Caco-2 (cell line): ENCODE results near the gene ZG16. TPM values are rescaled to one million over a fixed set of nuclear protein-coding genes. Genes with fewer than 3 reads are reported as not detected.
"Not testable (repeated sequence)": the region's sequence is repeated elsewhere in the genome, so short reads cannot be mapped to it uniquely, and the experiment has no call there.

Experiments
- BruUV-seq: library from RNA; stranded (reverse); fragments of 400-500 nt; replicated peaks from 2 replicates; lab custom pipeline; 2021; lab: Mats Ljungman, UMichigan
- CTCF ChIA-PET: fragments of 300-600 bp; sonication (Branson Sonifier 250); formaldehyde crosslinking; loops from one replicate; lab custom pipeline; 2022; ENCODE audit warnings: antibody characterized with exemption; lab: Charles Lee
- POLR2A ChIA-PET: fragments of 300-600 bp; sonication (Branson Sonifier 250); formaldehyde crosslinking; loops from one replicate; lab custom pipeline; 2022; ENCODE audit warnings: antibody characterized with exemption; lab: Charles Lee
- DNase-seq, 2 experiments: peaks; one replicate each; pipeline versions ENCODE4 v3.0.0 to v3.0.0-alpha.2; 2020 to 2022
- H3K27me3 ChIP-seq: replicated peaks from 2 replicates; pipeline ENCODE4 v1.6.0; 2011; ENCODE audit warnings: low read length; ENCODE audit not compliant: control insufficient read depth, insufficient read depth
- H3K36me3 ChIP-seq: 2 replicates; pipeline ENCODE4 v1.5.1; 2011; ENCODE audit warnings: low read length; ENCODE audit not compliant: control insufficient read depth, insufficient read depth
- H3K4me1 ChIP-seq: fragments of 250-450 bp; sonication (Bioruptor Pico); 2 replicates; pipeline ENCODE4 v1.5.1; 2020; ENCODE audit warnings: mild to moderate bottlenecking
- H3K4me3 ChIP-seq: 2 replicates; pipeline ENCODE4 v1.5.1; 2011; ENCODE audit warnings: low read depth, mild to moderate bottlenecking, control low read depth, low read length
- H3K9me3 ChIP-seq: fragments of 250-450 bp; sonication (Bioruptor Pico); 2 replicates; pipeline ENCODE4 v1.5.1; 2020; ENCODE audit warnings: mild to moderate bottlenecking, moderate library complexity
- H3K27ac Mint-ChIP-seq: one replicate; pipeline ENCODE4 v1.8.0; 2022; ENCODE audit warnings: mixed read lengths; ENCODE audit not compliant: unreplicated experiment
- H3K27me3 Mint-ChIP-seq: one replicate; pipeline ENCODE4 v1.8.0; 2022; ENCODE audit warnings: mixed read lengths; ENCODE audit not compliant: insufficient read depth, unreplicated experiment
- H3K36me3 Mint-ChIP-seq: one replicate; pipeline ENCODE4 v1.8.0; 2022; ENCODE audit warnings: mild to moderate bottlenecking, mixed read lengths; ENCODE audit not compliant: insufficient read depth, unreplicated experiment
- H3K4me1 Mint-ChIP-seq: one replicate; pipeline ENCODE4 v1.8.0; 2022; ENCODE audit warnings: low read depth, mixed read lengths; ENCODE audit not compliant: unreplicated experiment
- H3K4me3 Mint-ChIP-seq: one replicate; pipeline ENCODE4 v1.8.0; 2022; ENCODE audit warnings: mild to moderate bottlenecking, moderate library complexity, mixed read lengths; ENCODE audit not compliant: unreplicated experiment
- H3K9me3 Mint-ChIP-seq: one replicate; pipeline ENCODE4 v1.8.0; 2022; ENCODE audit warnings: mixed read lengths; ENCODE audit not compliant: unreplicated experiment
- intact Hi-C: fragments of 100-400 bp; cut with micrococcal nuclease; formaldehyde crosslinking; loops from one replicate; pipeline ENCODE4 v1.10.0; 2022; ENCODE audit not compliant: unreplicated experiment
- total RNA-seq: library from RNA; stranded (reverse); gene quantifications from 2 replicates; pipeline ENCODE4 v1.2.3, GENCODE V29; 2022
- TF ChIP-seq, protein P1 (sequence below), 2 experiments: fragments of 200-600 bp in 1 of 2; IDR thresholded peaks; 1 replicate in 1 of 2; 2 replicates in 1 of 2; pipeline versions ENCODE4 v1.5.1 to v1.8.0; 2011 to 2022; ENCODE audit warnings: antibody characterized with exemption in 1 of 2, control low read depth in 1 of 2, inconsistent platforms in 1 of 2, low read depth in 1 of 2, low read length in 1 of 2, mild to moderate bottlenecking in 1 of 2, moderate library complexity in 1 of 2; ENCODE audit not compliant: insufficient read depth in 1 of 2, severe bottlenecking in 1 of 2, unreplicated experiment in 1 of 2

The ZG16 gene
- total RNA-seq, 1 experiment from 2014 or later: 1.9 TPM

- BruUV-seq: no TSS peak
- Mint-ChIP-seq H3K36me3 (peaks cover 8% of the 10 kb centered on the region), H3K4me1 (peaks cover 29% of the 10 kb centered on the region), H3K27me3 (no peaks in the 10 kb centered on the region), H3K27ac (peak overlapping the region; percentile 78), H3K4me3 (peak overlapping the region; percentile 15), H3K9me3 (peaks cover 9% of the 10 kb centered on the region)
- Histone ChIP-seq H3K36me3 (peaks cover 1% of the 10 kb centered on the region; the same call in 1 of the 2 replicates), H3K4me1 (peaks cover 42% of the 10 kb centered on the region), H3K4me3 (peak overlapping the region; percentile 30), H3K9me3 (no peaks in the 10 kb centered on the region), H3K27me3 (no peaks in the 10 kb centered on the region)
- intact Hi-C loops: no loop called here
- ChIA-PET POLR2A (interaction anchor here (0.9 kb wide), 1 partner anchor 30 kb away, joined by 3 read pairs; the partner anchor contains the start of gene KIF22), CTCF (interaction anchor here (0.5 kb wide), 1 partner anchor 165 kb away, joined by 8 read pairs; no protein-coding TSS in a partner anchor)
- DNase-seq: peak; percentile 23 to 48
- TF ChIP-seq, protein P1, sequence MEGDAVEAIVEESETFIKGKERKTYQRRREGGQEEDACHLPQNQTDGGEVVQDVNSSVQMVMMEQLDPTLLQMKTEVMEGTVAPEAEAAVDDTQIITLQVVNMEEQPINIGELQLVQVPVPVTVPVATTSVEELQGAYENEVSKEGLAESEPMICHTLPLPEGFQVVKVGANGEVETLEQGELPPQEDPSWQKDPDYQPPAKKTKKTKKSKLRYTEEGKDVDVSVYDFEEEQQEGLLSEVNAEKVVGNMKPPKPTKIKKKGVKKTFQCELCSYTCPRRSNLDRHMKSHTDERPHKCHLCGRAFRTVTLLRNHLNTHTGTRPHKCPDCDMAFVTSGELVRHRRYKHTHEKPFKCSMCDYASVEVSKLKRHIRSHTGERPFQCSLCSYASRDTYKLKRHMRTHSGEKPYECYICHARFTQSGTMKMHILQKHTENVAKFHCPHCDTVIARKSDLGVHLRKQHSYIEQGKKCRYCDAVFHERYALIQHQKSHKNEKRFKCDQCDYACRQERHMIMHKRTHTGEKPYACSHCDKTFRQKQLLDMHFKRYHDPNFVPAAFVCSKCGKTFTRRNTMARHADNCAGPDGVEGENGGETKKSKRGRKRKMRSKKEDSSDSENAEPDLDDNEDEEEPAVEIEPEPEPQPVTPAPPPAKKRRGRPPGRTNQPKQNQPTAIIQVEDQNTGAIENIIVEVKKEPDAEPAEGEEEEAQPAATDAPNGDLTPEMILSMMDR (IDR thresholded peaks at IDR 0.05; ENCODE audit: insufficient read depth in 1 of 2, low read depth in 1 of 2, low read length in 1 of 2, severe bottlenecking in 1 of 2, unreplicated experiment in 1 of 2): no peak
These were observed 17.3 kb upstream of the ZG16 start for GRCh38 chr16:29760567-29761279.

DNA sequence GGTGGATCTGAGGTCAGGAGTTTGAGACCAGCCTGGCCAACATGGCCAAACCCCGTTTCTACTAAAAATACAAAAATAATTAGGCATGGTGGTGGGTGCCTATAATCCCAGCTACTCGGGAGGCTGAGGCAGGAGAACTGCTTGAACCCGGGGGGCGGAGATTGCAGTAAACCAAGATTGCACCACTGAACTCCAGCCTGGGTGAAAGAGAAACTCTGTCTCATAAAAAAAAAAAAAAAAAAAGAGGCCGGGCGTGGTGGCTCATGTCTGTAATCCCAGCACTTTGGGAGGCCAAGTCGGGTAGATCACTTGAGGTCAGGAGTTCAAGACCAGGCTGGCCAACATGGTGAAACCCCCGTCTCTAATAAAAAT, 16.8 kb upstream of the ZG16 start:
- POLR2A ChIA-PET, CTCF ChIA-PET, H3K9me3 ChIP-seq, H3K36me3 ChIP-seq, H3K9me3 Mint-ChIP-seq, H3K27me3 Mint-ChIP-seq, intact Hi-C loops, H3K4me3 Mint-ChIP-seq, H3K27me3 ChIP-seq, H3K36me3 Mint-ChIP-seq, DNase-seq, BruUV-seq: not testable (repeated sequence)
- Mint-ChIP-seq H3K4me1 (peaks cover 32% of the 10 kb centered on the region), H3K27ac (peak overlapping the region; percentile 78)
- peak overlapping the region; percentile 30 for H3K4me3 ChIP-seq
- peaks cover 39% of the 10 kb centered on the region for H3K4me1 ChIP-seq

DNA sequence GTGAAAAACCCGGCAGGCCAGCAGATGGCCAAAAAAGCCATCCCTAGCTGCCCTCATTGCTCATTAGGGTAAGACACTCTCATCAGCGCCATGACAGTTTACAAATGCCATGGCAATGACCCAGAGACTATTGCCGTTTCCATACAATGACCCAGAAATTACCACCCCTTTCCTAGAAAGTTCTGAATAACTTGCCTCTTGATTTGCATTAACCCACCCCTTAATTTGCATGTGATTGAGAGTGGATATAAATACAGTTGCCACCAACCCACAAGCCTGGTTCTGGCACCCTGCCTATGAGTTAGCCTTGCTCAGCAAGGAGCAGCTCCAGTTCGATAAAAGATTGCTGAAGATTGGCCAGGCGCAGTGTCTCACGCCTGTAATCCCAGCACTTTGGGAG, 16.2 kb upstream of the ZG16 start:
- H3K9me3 ChIP-seq: no peaks in the 10 kb centered on the region
- H3K27ac Mint-ChIP-seq: no peak overlapping the region
- TF ChIP-seq, protein P1 (IDR thresholded peaks at IDR 0.05; ENCODE audit: insufficient read depth in 1 of 2, low read depth in 1 of 2, low read length in 1 of 2, severe bottlenecking in 1 of 2, unreplicated experiment in 1 of 2): no peak
- peaks cover 35% of the 10 kb centered on the region for H3K4me1 ChIP-seq
- ChIA-PET POLR2A (no interaction called here), CTCF (no interaction called here)
- BruUV-seq: no TSS peak
- H3K4me3 ChIP-seq: no peak overlapping the region
- no peak for DNase-seq
- H3K4me1 Mint-ChIP-seq: peaks cover 32% of the 10 kb centered on the region
- no peak overlapping the region for H3K4me3 Mint-ChIP-seq
- H3K36me3 Mint-ChIP-seq: peaks cover 8% of the 10 kb centered on the region
- H3K9me3 Mint-ChIP-seq: peaks cover 9% of the 10 kb centered on the region
- intact Hi-C loops: no loop called here
- H3K27me3 Mint-ChIP-seq: no peaks in the 10 kb centered on the region
- H3K27me3 ChIP-seq: no peaks in the 10 kb centered on the region
- H3K36me3 ChIP-seq: peaks cover 1% of the 10 kb centered on the region; the same call in 1 of the 2 replicates
